Neural crest cell (in vitro differentiated cells): ENCODE measurements around the gene GNA14. TPM values are rescaled to one million over a fixed set of nuclear protein-coding genes. Genes with fewer than 3 reads are reported as not detected.

ENCODE experiments used
- DNase-seq: peaks from one replicate; pipeline ENCODE4 v3.0.0; 2021; ENCODE audit warnings: low read depth, mixed read lengths, low spot score
- H3K27ac Mint-ChIP-seq: one replicate; pipeline ENCODE4 v1.8.0; 2021; ENCODE audit warnings: mild to moderate bottlenecking, mixed read lengths; ENCODE audit not compliant: unreplicated experiment
- H3K27me3 Mint-ChIP-seq: 2 replicates; pipeline ENCODE4 v1.8.0; 2021; ENCODE audit warnings: low read depth, mild to moderate bottlenecking, mixed read lengths
- H3K36me3 Mint-ChIP-seq: 2 replicates; pipeline ENCODE4 v1.8.0; 2021; ENCODE audit warnings: low read depth, mild to moderate bottlenecking, mixed read lengths
- H3K4me1 Mint-ChIP-seq: 2 replicates; pipeline ENCODE4 v1.8.0; 2021; ENCODE audit warnings: mixed read lengths
- H3K4me3 Mint-ChIP-seq: one replicate; pipeline ENCODE4 v1.8.0; 2021; ENCODE audit warnings: mild to moderate bottlenecking, mixed read lengths
- H3K9me3 Mint-ChIP-seq: 2 replicates; pipeline ENCODE4 v1.8.0; 2021; ENCODE audit warnings: mixed read lengths
- CTCF ChIP-seq: fragments of 200-600 bp; sonication (generic); conservative IDR thresholded peaks from 2 replicates; pipeline ENCODE4 v1.5.0; 2021; ENCODE audit warnings: antibody characterized with exemption, mild to moderate bottlenecking
- total RNA-seq: library from RNA; stranded (reverse); gene quantifications from 2 replicates; pipeline ENCODE4 v1.2.1, GENCODE V29; 2021

Gene GNA14
- total RNA-seq, 1 donor from 2014 or later, result not detected

GRCh38 chr9:77386187-77386586 is 261.9 kb downstream of the GNA14 start:
- Mint-ChIP-seq H3K4me1 (no peaks in the 10 kb centered on the region), H3K27me3 (no peaks in the 10 kb centered on the region), H3K9me3 (no peaks in the 10 kb centered on the region), H3K27ac (no peak overlapping the region), H3K4me3 (no peak overlapping the region), H3K36me3 (peaks cover 4% of the 10 kb centered on the region)
- DNase-seq, result no peak
- no peak for TF ChIP-seq CTCF

GRCh38 chr9:77384406-77384805 is 263.7 kb downstream of the GNA14 start:
- no peak for TF ChIP-seq CTCF
- no peak overlapping the region for H3K4me3 Mint-ChIP-seq
- H3K4me1 Mint-ChIP-seq, result no peaks in the 10 kb centered on the region
- no peaks in the 10 kb centered on the region for H3K9me3 Mint-ChIP-seq
- H3K27me3 Mint-ChIP-seq, result no peaks in the 10 kb centered on the region
- DNase-seq, result no peak
- peaks cover 4% of the 10 kb centered on the region for H3K36me3 Mint-ChIP-seq
- no peak overlapping the region for H3K27ac Mint-ChIP-seq

GRCh38 chr9:77375956-77376532 is 272.1 kb downstream of the GNA14 start:
- DNase-seq, result no peak
- no peak for TF ChIP-seq CTCF
- no peak overlapping the region for H3K27ac Mint-ChIP-seq
- H3K27me3 Mint-ChIP-seq, result no peaks in the 10 kb centered on the region
- no peaks in the 10 kb centered on the region for H3K4me1 Mint-ChIP-seq
- H3K36me3 Mint-ChIP-seq, result peaks cover 28% of the 10 kb centered on the region
- H3K9me3 Mint-ChIP-seq, result peaks cover 6% of the 10 kb centered on the region
- no peak overlapping the region for H3K4me3 Mint-ChIP-seq

GRCh38 chr9:77374266-77374665 is 273.9 kb downstream of the GNA14 start:
- Mint-ChIP-seq H3K4me3 (no peak overlapping the region), H3K27me3 (no peaks in the 10 kb centered on the region), H3K27ac (no peak overlapping the region), H3K36me3 (peaks cover 36% of the 10 kb centered on the region), H3K9me3 (peaks cover 6% of the 10 kb centered on the region), H3K4me1 (no peaks in the 10 kb centered on the region)
- no peak for DNase-seq
- no peak for TF ChIP-seq CTCF
